PC-9 (cell line): ENCODE results near the gene ARMC2. TPM values are rescaled to one million over a fixed set of nuclear protein-coding genes. Genes with fewer than 3 reads are reported as not detected.

Source experiments
- BruUV-seq: library from RNA; stranded (reverse); fragments of 400-500 nt; replicated peaks from 2 replicates; lab custom pipeline; 2021; lab: Mats Ljungman, UMichigan
- CTCF ChIA-PET: fragments of 300-600 bp; sonication (Branson Sonifier 250); formaldehyde crosslinking; loops from one replicate; lab custom pipeline; 2022; ENCODE audit warnings: antibody characterized with exemption; lab: Charles Lee
- POLR2A ChIA-PET: fragments of 300-600 bp; sonication (Branson Sonifier 250); formaldehyde crosslinking; loops from one replicate; lab custom pipeline; 2022; ENCODE audit warnings: antibody characterized with exemption; ENCODE audit not compliant: unreplicated experiment; lab: Charles Lee
- DNase-seq, 2 experiments: peaks; one replicate each; pipeline versions ENCODE4 v3.0.0 to v3.0.0-alpha.2; 2015 to 2022; ENCODE audit warnings: mixed read lengths in 1 of 2
- H2AFZ ChIP-seq: fragments of 200-600 bp; sonication (generic); 2 replicates; pipeline ENCODE4 v1.8.1; 2017; ENCODE audit warnings: antibody characterized with exemption
- H3F3A ChIP-seq: fragments of 200-600 bp; sonication (generic); 2 replicates; pipeline ENCODE4 v1.8.1; 2017; ENCODE audit warnings: antibody characterized with exemption, mild to moderate bottlenecking, low read depth; ENCODE audit not compliant: insufficient read depth
- H3K27ac ChIP-seq: fragments of 200-600 bp; sonication (generic); 2 replicates; pipeline ENCODE4 v1.6.1; 2016; ENCODE audit warnings: mixed run types
- H3K27me3 ChIP-seq: fragments of 200-600 bp; sonication (generic); 2 replicates; pipeline ENCODE4 v1.6.1; 2016; ENCODE audit warnings: low read depth, mixed run types; ENCODE audit not compliant: insufficient read depth
- H3K36me3 ChIP-seq: fragments of 200-600 bp; sonication (generic); 2 replicates; pipeline ENCODE4 v1.6.1; 2016; ENCODE audit warnings: low read depth, mixed run types
- H3K4me1 ChIP-seq: fragments of 200-600 bp; sonication (generic); replicated peaks from 2 replicates; pipeline ENCODE4 v1.6.1; 2016; ENCODE audit warnings: mixed run types; ENCODE audit not compliant: insufficient read depth
- H3K4me2 ChIP-seq: fragments of 200-600 bp; sonication (generic); 2 replicates; pipeline ENCODE4 v1.6.1; 2017; ENCODE audit warnings: mixed run types
- H3K4me3 ChIP-seq: fragments of 200-600 bp; sonication (generic); 2 replicates; pipeline ENCODE4 v1.6.1; 2016; ENCODE audit warnings: mixed run types
- H3K79me2 ChIP-seq: fragments of 200-600 bp; sonication (generic); 2 replicates; pipeline ENCODE4 v1.6.1; 2017; ENCODE audit warnings: low read depth, mixed run types
- H3K9me2 ChIP-seq: fragments of 200-600 bp; sonication (generic); 2 replicates; pipeline ENCODE4 v1.8.1; 2017; ENCODE audit warnings: mild to moderate bottlenecking; ENCODE audit not compliant: insufficient read depth
- H3K9me3 ChIP-seq: fragments of 200-600 bp; sonication (generic); 2 replicates; pipeline ENCODE4 v1.8.1; 2016; ENCODE audit warnings: low read depth; ENCODE audit not compliant: insufficient read depth
- H4K20me1 ChIP-seq: fragments of 200-600 bp; sonication (generic); 2 replicates; pipeline ENCODE4 v1.8.1; 2017; ENCODE audit not compliant: insufficient read depth
- EZH2 ChIP-seq: fragments of 200-600 bp; sonication (generic); IDR thresholded peaks from 2 replicates; pipeline ENCODE4 v1.8.0; 2017; ENCODE audit warnings: antibody characterized with exemption, low read depth
- intact Hi-C: fragments of 100-400 bp; cut with micrococcal nuclease; formaldehyde crosslinking; loops from one replicate; pipeline ENCODE4 v1.10.0; 2022; ENCODE audit not compliant: unreplicated experiment
- total RNA-seq: library from RNA; stranded (reverse); gene quantifications from 2 replicates; pipeline ENCODE4 v1.2.3, GENCODE V29; 2021
- TF ChIP-seq, protein P1 (sequence below): fragments of 200-600 bp; sonication (generic); conservative IDR thresholded peaks from 2 replicates; pipeline ENCODE4 v1.6.1; 2017; ENCODE audit warnings: mixed run types, antibody characterized with exemption, mild to moderate bottlenecking, moderate library complexity

ARMC2 gene
- total RNA-seq, 1 experiment from 2014 or later, result 15.5 TPM

DNA sequence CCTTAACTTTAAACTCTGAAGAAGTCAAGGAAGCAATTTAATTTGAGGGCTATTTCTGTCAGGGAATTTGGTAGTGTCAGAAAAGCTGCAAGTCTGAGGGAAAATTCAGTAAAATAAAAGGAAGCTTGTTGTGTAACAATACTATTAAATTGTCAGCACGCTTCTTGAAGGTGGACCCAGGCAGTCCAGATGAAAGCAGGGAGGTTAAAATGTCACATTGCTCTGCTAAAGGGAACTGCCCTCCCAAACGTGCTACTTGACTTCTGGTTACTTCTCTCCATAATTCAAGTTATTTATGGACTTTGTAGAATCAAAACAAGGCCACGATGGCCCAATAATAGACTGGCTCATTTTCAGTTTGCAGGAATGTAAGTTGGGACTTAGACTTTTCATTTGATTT is 28.2 kb upstream of the ARMC2 start:
- H3F3A ChIP-seq, result no peaks in the 10 kb centered on the region
- intact Hi-C loops, result no loop called here
- no peaks in the 10 kb centered on the region for H3K79me2 ChIP-seq
- H2AFZ ChIP-seq, result no peak overlapping the region
- H3K4me1 ChIP-seq, result no peaks in the 10 kb centered on the region
- CTCF ChIA-PET, result interaction anchor here (0.6 kb wide), 1 partner anchor 268 kb away, joined by 5 read pairs; no protein-coding TSS in a partner anchor
- H3K4me3 ChIP-seq, result no peak overlapping the region
- H4K20me1 ChIP-seq, result no peaks in the 10 kb centered on the region
- no peaks in the 10 kb centered on the region for H3K36me3 ChIP-seq
- no peaks in the 10 kb centered on the region for H3K9me2 ChIP-seq
- H3K4me2 ChIP-seq, result no peak overlapping the region
- H3K9me3 ChIP-seq, result peaks cover 6% of the 10 kb centered on the region; the same call in 1 of the 2 replicates
- POLR2A ChIA-PET, result no interaction called here
- TF ChIP-seq, protein P1, sequence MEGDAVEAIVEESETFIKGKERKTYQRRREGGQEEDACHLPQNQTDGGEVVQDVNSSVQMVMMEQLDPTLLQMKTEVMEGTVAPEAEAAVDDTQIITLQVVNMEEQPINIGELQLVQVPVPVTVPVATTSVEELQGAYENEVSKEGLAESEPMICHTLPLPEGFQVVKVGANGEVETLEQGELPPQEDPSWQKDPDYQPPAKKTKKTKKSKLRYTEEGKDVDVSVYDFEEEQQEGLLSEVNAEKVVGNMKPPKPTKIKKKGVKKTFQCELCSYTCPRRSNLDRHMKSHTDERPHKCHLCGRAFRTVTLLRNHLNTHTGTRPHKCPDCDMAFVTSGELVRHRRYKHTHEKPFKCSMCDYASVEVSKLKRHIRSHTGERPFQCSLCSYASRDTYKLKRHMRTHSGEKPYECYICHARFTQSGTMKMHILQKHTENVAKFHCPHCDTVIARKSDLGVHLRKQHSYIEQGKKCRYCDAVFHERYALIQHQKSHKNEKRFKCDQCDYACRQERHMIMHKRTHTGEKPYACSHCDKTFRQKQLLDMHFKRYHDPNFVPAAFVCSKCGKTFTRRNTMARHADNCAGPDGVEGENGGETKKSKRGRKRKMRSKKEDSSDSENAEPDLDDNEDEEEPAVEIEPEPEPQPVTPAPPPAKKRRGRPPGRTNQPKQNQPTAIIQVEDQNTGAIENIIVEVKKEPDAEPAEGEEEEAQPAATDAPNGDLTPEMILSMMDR, result no peak
- TF ChIP-seq EZH2, result no peak
- H3K27me3 ChIP-seq, result no peaks in the 10 kb centered on the region
- no peak for DNase-seq
- H3K27ac ChIP-seq, result no peak overlapping the region
- no TSS peak for BruUV-seq

DNA sequence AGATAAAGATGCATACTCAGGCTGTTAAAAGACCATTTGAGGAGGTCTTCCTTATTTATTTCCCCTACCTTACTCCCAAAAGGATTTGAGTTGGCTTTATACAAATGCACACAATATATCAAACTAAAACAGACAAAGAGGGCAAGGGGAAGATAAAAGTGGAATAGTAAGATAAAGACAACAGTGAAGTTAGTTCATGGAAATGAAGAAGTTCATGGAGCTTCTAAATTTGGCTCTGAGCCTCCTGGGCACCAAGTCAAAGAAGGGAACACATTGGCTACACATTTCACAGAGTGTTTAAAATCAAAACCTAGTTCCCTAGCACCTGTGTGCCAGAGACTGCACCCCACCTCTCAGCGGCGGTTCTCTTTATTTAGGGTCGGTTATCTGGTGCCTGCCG is 25.8 kb upstream of the ARMC2 start:
- Histone ChIP-seq H3K27ac (no peak overlapping the region), H3K27me3 (no peaks in the 10 kb centered on the region), H3K9me3 (peaks cover 5% of the 10 kb centered on the region; the same call in 1 of the 2 replicates), H4K20me1 (no peaks in the 10 kb centered on the region), H3K4me3 (no peak overlapping the region), H3K79me2 (no peaks in the 10 kb centered on the region), H3K4me2 (no peak overlapping the region), H3K9me2 (no peaks in the 10 kb centered on the region), H3F3A (no peaks in the 10 kb centered on the region), H3K36me3 (no peaks in the 10 kb centered on the region), H3K4me1 (no peaks in the 10 kb centered on the region), H2AFZ (no peak overlapping the region)
- no TSS peak for BruUV-seq
- intact Hi-C loops, result no loop called here
- no peak for DNase-seq
- no peak for TF ChIP-seq EZH2
- TF ChIP-seq, protein P1, result no peak
- CTCF ChIA-PET, result no interaction called here
- POLR2A ChIA-PET, result no interaction called here

DNA sequence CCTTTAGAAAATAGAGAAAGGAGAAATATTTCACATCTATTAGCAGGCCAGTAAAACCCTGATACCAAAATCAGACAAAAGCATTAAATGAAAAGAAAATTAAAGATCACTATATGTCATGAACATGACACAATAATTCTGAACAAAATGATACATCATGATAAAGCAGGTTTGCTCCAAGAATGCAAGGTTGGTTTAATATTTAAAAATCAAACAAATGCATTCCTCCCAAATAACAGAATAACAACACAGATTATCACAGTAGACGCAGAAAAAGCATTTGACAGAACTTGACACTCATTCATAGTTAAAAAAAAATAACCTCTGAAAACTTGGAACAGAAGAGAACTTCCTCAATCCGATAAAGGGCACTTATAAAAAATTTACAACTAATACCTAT is 22.9 kb upstream of the ARMC2 start:
- Histone ChIP-seq H4K20me1 (no peaks in the 10 kb centered on the region), H3K4me1 (no peaks in the 10 kb centered on the region), H3K9me2 (no peaks in the 10 kb centered on the region), H3K4me2 (no peak overlapping the region), H3K9me3 (no peaks in the 10 kb centered on the region; the same call in 1 of the 2 replicates), H3K27me3 (no peaks in the 10 kb centered on the region), H3K36me3 (no peaks in the 10 kb centered on the region), H3K79me2 (no peaks in the 10 kb centered on the region), H3F3A (no peaks in the 10 kb centered on the region), H3K27ac (no peak overlapping the region), H2AFZ (no peak overlapping the region), H3K4me3 (no peak overlapping the region)
- intact Hi-C loops, result no loop called here
- TF ChIP-seq EZH2, result no peak
- TF ChIP-seq, protein P1, result no peak
- POLR2A ChIA-PET, result no interaction called here
- CTCF ChIA-PET, result no interaction called here
- no TSS peak for BruUV-seq
- DNase-seq, result no peak
